PC-3 (cell line): ENCODE measurements around the gene ENDOV. TPM values are rescaled to one million over a fixed set of nuclear protein-coding genes. Genes with fewer than 3 reads are reported as not detected.

Source experiments
- ATAC-seq: fragments of 200-7000 bp; cut with Tn5 transposase; 2 replicates; pipeline ENCODE4 v1.9.1; 2020; ENCODE audit warnings: mild to moderate bottlenecking, moderate library complexity
- BruUV-seq: library from RNA; stranded (reverse); fragments of 400-500 nt; replicated peaks from 2 replicates; lab custom pipeline; 2021; lab: Mats Ljungman, UMichigan
- CTCF ChIA-PET: fragments of 300-600 bp; sonication (Branson Sonifier 250); formaldehyde crosslinking; loops from one replicate; lab custom pipeline; 2022; ENCODE audit warnings: antibody characterized with exemption; lab: Charles Lee
- POLR2A ChIA-PET: fragments of 300-600 bp; sonication (Branson Sonifier 250); formaldehyde crosslinking; loops from one replicate; lab custom pipeline; 2022; ENCODE audit warnings: antibody characterized with exemption; ENCODE audit not compliant: unreplicated experiment; lab: Charles Lee
- DNase-seq: peaks from one replicate; pipeline ENCODE4 v3.0.0-alpha.2; 2015
- H2AFZ ChIP-seq: fragments of 300-600 bp; sonication (generic); 2 replicates; pipeline ENCODE4 v1.6.0; 2016; ENCODE audit warnings: antibody characterized with exemption, low read length
- H3F3A ChIP-seq: fragments of 300-600 bp; sonication (generic); one replicate; pipeline ENCODE4 v1.6.0; 2017; ENCODE audit warnings: antibody characterized with exemption, low read length, control low read depth, mild to moderate bottlenecking; ENCODE audit not compliant: unreplicated experiment
- H3K27ac ChIP-seq: fragments of 300-600 bp; sonication (generic); 2 replicates; pipeline ENCODE4 v1.5.1; 2016; ENCODE audit warnings: mild to moderate bottlenecking, low read length
- H3K27me3 ChIP-seq: fragments of 300-600 bp; sonication (generic); 2 replicates; pipeline ENCODE4 v1.6.1; 2016; ENCODE audit warnings: low read length, mixed read lengths
- H3K36me3 ChIP-seq: fragments of 300-600 bp; sonication (generic); 2 replicates; pipeline ENCODE4 v1.6.1; 2016; ENCODE audit warnings: low read depth, mixed run types, low read length, mixed read lengths
- H3K4me1 ChIP-seq: fragments of 300-600 bp; sonication (generic); 2 replicates; pipeline ENCODE4 v1.5.1; 2016; ENCODE audit warnings: low read length; ENCODE audit not compliant: insufficient read depth
- H3K4me2 ChIP-seq: fragments of 300-600 bp; sonication (generic); 2 replicates; pipeline ENCODE4 v1.6.0; 2016; ENCODE audit warnings: low read length
- H3K4me3 ChIP-seq: fragments of 300-600 bp; sonication (generic); 2 replicates; pipeline ENCODE4 v1.5.1; 2016; ENCODE audit warnings: mild to moderate bottlenecking, low read length, mixed read lengths
- H3K79me2 ChIP-seq: fragments of 300-600 bp; sonication (generic); 2 replicates; pipeline ENCODE4 v1.6.1; 2017; ENCODE audit warnings: low read length, mixed read lengths
- H3K9ac ChIP-seq: fragments of 300-600 bp; sonication (generic); 2 replicates; pipeline ENCODE4 v1.6.0; 2016; ENCODE audit warnings: mild to moderate bottlenecking, low read length
- H3K9me2 ChIP-seq: fragments of 300-600 bp; sonication (generic); replicated peaks from 2 replicates; pipeline ENCODE4 v1.6.1; 2016; ENCODE audit warnings: mixed run types, low read length, mixed read lengths
- H3K9me3 ChIP-seq: fragments of 300-600 bp; sonication (generic); 2 replicates; pipeline ENCODE4 v1.6.1; 2016; ENCODE audit warnings: low read length, mixed read lengths
- H4K20me1 ChIP-seq: fragments of 300-600 bp; sonication (generic); 2 replicates; pipeline ENCODE4 v1.6.1; 2016; ENCODE audit warnings: low read length, mixed read lengths
- CTCF ChIP-seq: fragments of 300-600 bp; sonication (generic); conservative IDR thresholded peaks from 2 replicates; pipeline ENCODE4 v1.5.1; 2017; ENCODE audit warnings: antibody characterized with exemption, low read depth, mild to moderate bottlenecking, low read length
- EZH2 ChIP-seq: fragments of 300-600 bp; sonication (generic); IDR thresholded peaks from one replicate; pipeline ENCODE4 v1.6.1; 2017; ENCODE audit warnings: antibody characterized with exemption, mild to moderate bottlenecking, low read length; ENCODE audit not compliant: unreplicated experiment
- EZH2phosphoT487 ChIP-seq: fragments of 300-600 bp; sonication (generic); IDR thresholded peaks from 2 replicates; pipeline ENCODE4 v1.6.1; 2018; ENCODE audit warnings: mild to moderate bottlenecking, antibody characterized with exemption, low read length, borderline replicate concordance
- intact Hi-C: fragments of 100-400 bp; cut with micrococcal nuclease; formaldehyde crosslinking; loops from 2 replicates; pipeline ENCODE4 v1.9.0; 2023
- total RNA-seq: library from RNA; depleted of rRNA; stranded (reverse); fragments of >200 nt; gene quantifications from 2 replicates; pipeline ENCODE4 v1.2.3, GENCODE V29; 2014

Gene ENDOV
- total RNA-seq, 1 experiment from 2014 or later = 57.9 TPM

DNA sequence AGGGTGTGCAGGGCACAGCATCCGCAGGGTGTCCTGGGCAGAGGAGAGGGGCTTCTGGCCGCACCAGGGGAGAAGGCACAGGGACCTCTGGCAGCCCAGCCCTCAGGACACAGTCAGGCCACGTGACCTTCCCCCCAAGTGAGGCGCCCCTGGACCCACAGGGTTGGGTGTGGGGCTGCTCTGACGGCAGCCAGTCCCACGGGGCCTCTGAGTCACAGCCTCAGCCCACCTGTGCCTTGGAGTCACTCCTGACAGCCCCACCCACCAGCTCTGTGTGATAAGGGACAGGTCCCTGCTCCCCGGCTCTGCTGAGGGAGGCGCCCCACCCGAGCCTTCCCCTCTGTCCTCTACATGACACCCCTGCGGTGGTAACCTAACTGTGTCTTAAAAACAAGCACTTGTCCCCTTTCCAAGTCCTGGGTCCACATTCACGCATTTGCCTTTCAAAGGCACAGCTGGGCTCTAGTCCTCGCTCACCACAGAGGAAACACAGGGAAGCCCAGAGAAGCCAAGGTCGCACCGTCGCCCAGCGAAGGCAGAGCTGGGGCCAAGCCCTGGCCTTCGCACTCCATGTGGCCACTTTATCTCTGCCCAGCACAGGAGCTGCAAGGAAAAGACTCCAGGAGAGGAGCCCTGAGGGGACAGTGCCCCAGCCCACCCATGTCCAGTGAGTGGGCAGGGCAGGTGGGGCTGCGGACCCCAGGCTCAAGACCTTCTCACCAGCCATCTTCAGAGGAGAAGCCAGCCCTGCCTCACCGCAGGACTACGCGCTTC is 66.5 kb downstream of the ENDOV start:
- ChIA-PET CTCF (no interaction called here), POLR2A (no interaction called here)
- Histone ChIP-seq H3F3A (no peaks in the 10 kb centered on the region), H3K27ac (no peak overlapping the region), H3K4me1 (peaks cover 9% of the 10 kb centered on the region; the same call in 1 of the 2 replicates), H3K9ac (no peak overlapping the region), H3K9me3 (no peaks in the 10 kb centered on the region), H3K79me2 (no peaks in the 10 kb centered on the region), H3K27me3 (peaks cover 30% of the 10 kb centered on the region), H3K36me3 (no peaks in the 10 kb centered on the region), H4K20me1 (no peaks in the 10 kb centered on the region), H3K9me2 (no peaks in the 10 kb centered on the region), H2AFZ (no peak overlapping the region), H3K4me2 (no peak overlapping the region), H3K4me3 (no peak overlapping the region)
- ATAC-seq (no peak), DNase-seq (no peak)
- BruUV-seq = no TSS peak
- TF ChIP-seq EZH2phosphoT487 = no peak
- TF ChIP-seq CTCF = no peak
- TF ChIP-seq EZH2 = no peak
- intact Hi-C loops = no loop called here

GRCh38 chr17:80482058-80482318 is 67.0 kb downstream of the ENDOV start:
- Histone ChIP-seq H3K36me3 (no peaks in the 10 kb centered on the region), H3K4me2 (no peak overlapping the region), H2AFZ (no peak overlapping the region), H3K9me2 (no peaks in the 10 kb centered on the region), H3K9me3 (no peaks in the 10 kb centered on the region), H3K79me2 (no peaks in the 10 kb centered on the region), H3K4me3 (no peak overlapping the region), H3F3A (no peaks in the 10 kb centered on the region), H3K27ac (no peak overlapping the region), H3K9ac (no peak overlapping the region), H3K27me3 (peaks cover 28% of the 10 kb centered on the region), H4K20me1 (no peaks in the 10 kb centered on the region), H3K4me1 (peaks cover 9% of the 10 kb centered on the region; the same call in 1 of the 2 replicates)
- ATAC-seq (no peak), DNase-seq (no peak)
- no peak for TF ChIP-seq EZH2
- TF ChIP-seq EZH2phosphoT487 = no peak
- ChIA-PET POLR2A (no interaction called here), CTCF (no interaction called here)
- intact Hi-C loops = no loop called here
- BruUV-seq = no TSS peak

DNA sequence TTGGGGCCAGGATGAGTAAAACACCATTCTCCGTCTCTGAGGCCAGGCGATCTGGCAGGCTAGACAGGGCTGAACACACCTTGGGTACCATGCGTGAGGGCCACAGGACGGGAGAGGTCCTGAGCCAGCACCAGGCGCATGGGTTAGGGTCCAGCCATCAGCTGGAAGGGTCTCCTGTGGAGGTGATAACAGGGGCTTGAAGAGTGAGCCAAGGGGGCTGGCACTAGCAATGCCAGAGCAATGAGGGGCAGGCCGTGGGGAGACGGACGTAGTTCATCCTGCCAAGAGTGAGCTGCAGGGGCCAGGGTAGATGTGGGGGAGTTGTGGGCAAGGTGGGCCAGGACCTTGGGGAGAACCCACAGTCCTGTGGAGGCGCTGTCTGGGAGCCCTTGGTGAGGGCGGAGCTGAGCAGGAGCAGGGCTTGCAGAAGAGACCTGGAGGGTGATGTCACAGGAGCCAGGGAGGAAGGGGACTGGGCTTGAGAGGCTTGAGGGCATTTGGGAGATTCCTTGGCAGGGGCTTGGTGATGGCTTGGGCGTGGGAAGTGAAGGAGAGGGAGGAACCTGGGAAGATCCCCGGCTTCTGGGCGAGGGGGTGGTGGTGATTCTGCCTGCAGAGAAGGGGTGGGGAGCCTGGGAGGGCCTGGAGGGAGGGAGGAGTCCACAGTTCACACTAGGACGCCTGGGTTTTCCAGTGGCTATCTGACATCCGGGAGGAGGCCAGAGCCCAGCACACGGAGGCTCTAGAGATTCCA is 67.8 kb downstream of the ENDOV start:
- Histone ChIP-seq H3K9me2 (no peaks in the 10 kb centered on the region), H3K79me2 (no peaks in the 10 kb centered on the region), H3K4me3 (no peak overlapping the region), H3K4me1 (peaks cover 9% of the 10 kb centered on the region; the same call in 1 of the 2 replicates), H3K27ac (no peak overlapping the region), H3K27me3 (peaks cover 28% of the 10 kb centered on the region), H3F3A (no peaks in the 10 kb centered on the region), H3K4me2 (no peak overlapping the region), H3K9me3 (no peaks in the 10 kb centered on the region), H3K9ac (no peak overlapping the region), H2AFZ (no peak overlapping the region), H3K36me3 (no peaks in the 10 kb centered on the region), H4K20me1 (no peaks in the 10 kb centered on the region)
- no TSS peak for BruUV-seq
- intact Hi-C loops = no loop called here
- ChIA-PET CTCF (no interaction called here), POLR2A (no interaction called here)
- TF ChIP-seq EZH2 (no peak), EZH2phosphoT487 (no peak), CTCF (no peak)
- ATAC-seq (no peak), DNase-seq (no peak)
